CD14-positive monocyte (primary cell): Measurements from ENCODE around the gene SPCS1. TPM values are rescaled to one million over a fixed set of nuclear protein-coding genes. Genes with fewer than 3 reads are reported as not detected.

ENCODE experiments used
- DNase-seq, 3 donors: peaks; one replicate each; pipeline ENCODE4 v3.0.0-alpha.2; 2011 to 2022
- H2AFZ ChIP-seq: 2 replicates; pipeline ENCODE4 v1.6.0; 2012; ENCODE audit warnings: mild to moderate bottlenecking, low read depth, low read length, inconsistent platforms; ENCODE audit not compliant: insufficient read depth, poor library complexity, severe bottlenecking
- H3K27ac ChIP-seq, 2 donors: 1 replicate in 1 of 2; 2 replicates in 1 of 2; pipeline ENCODE4 v1.5.1; 2012 to 2013; ENCODE audit warnings: low read length in 2 of 2, control low read depth in 1 of 2, inconsistent platforms in 1 of 2, low read depth in 1 of 2, mild to moderate bottlenecking in 1 of 2
- H3K27me3 ChIP-seq, 2 donors: one replicate each; pipeline versions ENCODE4 v1.6.0 to v1.6.1; 2011 to 2013; ENCODE audit warnings: low read length in 2 of 2; ENCODE audit not compliant: control insufficient read depth in 2 of 2, insufficient read depth in 2 of 2
- H3K36me3 ChIP-seq, 2 donors: replicated peaks in 1 of 2; 1 replicate in 1 of 2; 2 replicates in 1 of 2; pipeline versions ENCODE4 v1.5.1 to v1.6.1; 2012 to 2013; ENCODE audit warnings: low read length in 2 of 2, control low read depth in 1 of 2, inconsistent platforms in 1 of 2, mild to moderate bottlenecking in 1 of 2; ENCODE audit not compliant: insufficient read depth in 2 of 2, control insufficient read depth in 1 of 2
- H3K4me1 ChIP-seq, 2 donors: 1 replicate in 1 of 2; 2 replicates in 1 of 2; pipeline versions ENCODE4 v1.5.1 to v1.6.1; 2012 to 2013; ENCODE audit warnings: low read length in 2 of 2, control low read depth in 1 of 2, inconsistent platforms in 1 of 2, mild to moderate bottlenecking in 1 of 2, moderate library complexity in 1 of 2; ENCODE audit not compliant: insufficient read depth in 2 of 2, control insufficient read depth in 1 of 2
- H3K4me2 ChIP-seq: replicated peaks from 2 replicates; pipeline ENCODE3; 2012; ENCODE audit warnings: low read length, moderate library complexity, mild to moderate bottlenecking; ENCODE audit not compliant: poor library complexity, severe bottlenecking; ENCODE audit errors: extremely low read depth
- H3K4me3 ChIP-seq, 3 experiments: fragments of 200-600 bp in 1 of 3; sonication (generic) in 1 of 3; replicated peaks in 1 of 3; 1 replicate in 2 of 3; 2 replicates in 1 of 3; pipeline ENCODE4 v1.5.1; 2011 to 2013; ENCODE audit warnings: low read length in 3 of 3, mild to moderate bottlenecking in 3 of 3, control low read depth in 2 of 3, low read depth in 2 of 3, inconsistent platforms in 1 of 3, moderate library complexity in 1 of 3
- H3K79me2 ChIP-seq: 2 replicates; pipeline ENCODE4 v1.6.0; 2012; ENCODE audit warnings: mild to moderate bottlenecking, control low read depth, inconsistent platforms, low read length, moderate library complexity; ENCODE audit not compliant: insufficient read depth
- H3K9ac ChIP-seq: 2 replicates; pipeline ENCODE4 v1.6.0; 2017; ENCODE audit warnings: low read length, mild to moderate bottlenecking; ENCODE audit not compliant: insufficient read depth, poor library complexity, severe bottlenecking
- H3K9me3 ChIP-seq, 2 donors: replicated peaks in 1 of 2; 1 replicate in 1 of 2; 2 replicates in 1 of 2; pipeline versions ENCODE4 v1.5.1 to v1.6.1; 2012 to 2013; ENCODE audit warnings: low read length in 2 of 2, control low read depth in 1 of 2; ENCODE audit not compliant: control insufficient read depth in 1 of 2, insufficient read depth in 1 of 2
- H4K20me1 ChIP-seq: 2 replicates; pipeline ENCODE4 v1.6.0; 2012; ENCODE audit warnings: mild to moderate bottlenecking, low read length, control low read depth, moderate library complexity; ENCODE audit not compliant: insufficient read depth
- H3K27ac Mint-ChIP-seq, 7 donors: one replicate each; pipeline ENCODE4 v1.8.0; 2020; ENCODE audit warnings: mild to moderate bottlenecking in 7 of 7, mixed read lengths in 7 of 7, moderate library complexity in 6 of 7, inconsistent platforms in 2 of 7
- H3K27me3 Mint-ChIP-seq, 3 donors: one replicate each; pipeline ENCODE4 v1.8.0; 2021 to 2022; ENCODE audit warnings: low read depth in 3 of 3, mild to moderate bottlenecking in 3 of 3, mixed read lengths in 3 of 3, moderate library complexity in 3 of 3, inconsistent platforms in 1 of 3
- H3K36me3 Mint-ChIP-seq, 2 donors: one replicate each; pipeline ENCODE4 v1.8.0; 2020; ENCODE audit warnings: mixed read lengths in 2 of 2, inconsistent platforms in 1 of 2, mild to moderate bottlenecking in 1 of 2
- H3K4me1 Mint-ChIP-seq: one replicate; pipeline ENCODE4 v1.8.0; 2020; ENCODE audit warnings: mild to moderate bottlenecking, mixed read lengths
- H3K4me3 Mint-ChIP-seq, 2 donors: one replicate each; pipeline ENCODE4 v1.8.0; 2020; ENCODE audit warnings: mild to moderate bottlenecking in 2 of 2, mixed read lengths in 2 of 2, moderate library complexity in 1 of 2
- H3K9me3 Mint-ChIP-seq, 7 donors: one replicate each; pipeline ENCODE4 v1.8.0; 2020 to 2022; ENCODE audit warnings: mixed read lengths in 7 of 7, mild to moderate bottlenecking in 6 of 7, moderate library complexity in 6 of 7, inconsistent platforms in 2 of 7
- CTCF ChIP-seq: fragments of 200-600 bp; IDR thresholded peaks from one replicate; pipeline ENCODE4 v1.8.0; 2022; ENCODE audit warnings: antibody characterized with exemption, mild to moderate bottlenecking
- WGBS: methylation state at CpG from one replicate; pipeline ENCODE4 v1.1.5; 2013; ENCODE audit warnings: missing lambda C conversion rate; ENCODE audit not compliant: insufficient coverage; 5-methylcytosine and 5-hydroxymethylcytosine counted together
- intact Hi-C, 2 donors: fragments of 100-400 bp; cut with micrococcal nuclease; formaldehyde crosslinking; loops; one replicate each; pipeline versions ENCODE4 v1.15.0 to v1.15.1; 2023
- polyA plus RNA-seq, 3 donors: library from polyadenylated mRNA; depleted of rRNA in 1 of 3; unstranded in 2 of 3; stranded (reverse) in 1 of 3; fragments of 300-500 nt in 2 of 3; fragments of >200 nt in 1 of 3; fragmentation: Illumina TruSeq in 2 of 3; gene quantifications; 1 replicate in 2 of 3; 2 replicates in 1 of 3; pipeline ENCODE4 v1.2.3, GENCODE V29; 2012 to 2021

Gene SPCS1
- polyA plus RNA-seq, 3 donors = 99.0 to 242 (median 228) TPM

DNA sequence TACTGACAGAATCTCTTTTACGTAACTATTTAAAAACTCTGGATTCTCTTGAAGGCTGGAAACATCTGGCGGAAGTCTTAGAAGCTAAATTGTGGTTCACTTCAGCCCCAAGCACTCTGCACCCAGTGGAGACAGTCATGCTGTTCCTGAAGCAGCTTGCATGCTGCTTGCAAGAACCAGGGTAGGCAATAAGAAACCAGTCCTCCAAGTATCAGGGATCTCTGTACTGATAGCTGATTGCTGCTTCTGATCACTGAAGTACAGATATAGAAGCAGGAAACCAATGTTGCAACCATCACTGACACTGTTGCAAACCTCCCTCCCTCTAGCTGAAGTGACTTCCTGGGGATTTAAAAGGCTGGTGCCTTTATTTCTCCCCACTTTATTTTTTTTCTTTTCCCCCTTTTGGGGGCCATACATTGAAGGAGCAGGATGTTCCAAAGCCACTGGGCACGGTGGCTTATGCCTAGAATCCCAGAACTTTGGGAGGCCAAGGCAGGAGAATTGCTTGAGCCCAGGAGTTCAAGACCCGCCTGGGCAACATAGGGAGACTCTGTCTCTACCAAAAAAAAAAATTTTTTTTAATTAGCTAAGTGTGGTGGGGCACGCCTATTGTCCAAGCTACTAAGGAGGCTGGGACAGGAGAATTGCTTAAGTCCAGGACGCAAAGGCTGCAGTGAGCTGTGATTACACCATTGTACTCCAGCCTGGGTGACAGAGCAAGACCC, 15.3 kb downstream of the SPCS1 start:
- H3K4me3 Mint-ChIP-seq = peak overlapping the region; percentile 70 to 79
- peaks cover under 1% of the 10 kb centered on the region for H4K20me1 ChIP-seq
- peaks cover 0 to 2% (median 0%) of the 10 kb centered on the region in 7 donors for H3K9me3 Mint-ChIP-seq
- H3K4me3 ChIP-seq = peak overlapping the region in 2 of 3 experiments; percentile 39 to 65
- H3K4me1 Mint-ChIP-seq = peaks cover 50% of the 10 kb centered on the region
- H3K79me2 ChIP-seq = peaks cover 17% of the 10 kb centered on the region
- H3K9me3 ChIP-seq = no peaks in the 10 kb centered on the region
- H3K4me2 ChIP-seq = peak overlapping the region; percentile 70
- peaks cover 0 to 10% of the 10 kb centered on the region in 2 donors for H3K36me3 ChIP-seq
- no peak for TF ChIP-seq CTCF
- H3K27me3 Mint-ChIP-seq = no peaks in the 10 kb centered on the region
- no peaks in the 10 kb centered on the region for H3K27me3 ChIP-seq
- H3K9ac ChIP-seq = peak overlapping the region; percentile 19
- 0% methylated on average over 2 of the region's 6 CpGs for WGBS
- DNase-seq = peak; percentile 12 to 46 (median 35)
- peaks cover 35 to 40% of the 10 kb centered on the region in 2 donors for H3K4me1 ChIP-seq
- H3K36me3 Mint-ChIP-seq = peaks cover 15 to 41% of the 10 kb centered on the region in 2 donors
- peak overlapping the region; percentile 74 for H3K27ac ChIP-seq
- H2AFZ ChIP-seq = peak overlapping the region; percentile 64
- peak overlapping the region; percentile 78 to 91 (median 88) for H3K27ac Mint-ChIP-seq
- intact Hi-C loops = no loop called here

GRCh38 chr3:52721730-52722008, 15.8 kb downstream of the SPCS1 start:
- Histone ChIP-seq H3K79me2 (peaks cover 17% of the 10 kb centered on the region), H3K9me3 (no peaks in the 10 kb centered on the region), H2AFZ (no peak overlapping the region), H3K27me3 (no peaks in the 10 kb centered on the region), H3K4me1 (peaks cover 35 to 40% of the 10 kb centered on the region in 2 donors), H3K36me3 (peaks cover 0 to 10% of the 10 kb centered on the region in 2 donors), H3K27ac (peak overlapping the region; percentile 74), H3K4me2 (peak overlapping the region; percentile 70), H3K4me3 (peak overlapping the region in 1 of 3 experiments; percentile 65), H3K9ac (no peak overlapping the region), H4K20me1 (no peaks in the 10 kb centered on the region)
- peaks cover 45% of the 10 kb centered on the region for H3K4me1 Mint-ChIP-seq
- H3K9me3 Mint-ChIP-seq = peaks cover 0 to 2% (median 0%) of the 10 kb centered on the region in 7 donors
- H3K27me3 Mint-ChIP-seq = no peaks in the 10 kb centered on the region
- TF ChIP-seq CTCF = no peak
- 38% methylated on average over 1 of the region's 1 CpG for WGBS
- H3K4me3 Mint-ChIP-seq = peak overlapping the region in 1 of 2 donors; percentile 79
- H3K27ac Mint-ChIP-seq = peak overlapping the region; percentile 78 to 91 (median 88)
- H3K36me3 Mint-ChIP-seq = peaks cover 13 to 38% of the 10 kb centered on the region in 2 donors
- intact Hi-C loops = no loop called here
- peak in 1 of 3 donors; percentile 66 for DNase-seq
